HT1080 (cell line): ENCODE measurements around the gene ARHGDIG. TPM values are rescaled to one million over a fixed set of nuclear protein-coding genes. Genes with fewer than 3 reads are reported as not detected.
"Not testable (repeated sequence)": the region's sequence is repeated elsewhere in the genome, so short reads cannot be mapped to it uniquely, and the experiment has no call there.

Experiments
- DNase-seq: peaks from one replicate; pipeline ENCODE4 v3.0.0-alpha.2; 2015; ENCODE audit warnings: low read depth
- total RNA-seq: library from RNA; depleted of rRNA; stranded (reverse); fragments of >200 nt; shearing (Covaris generic); gene quantifications from 2 replicates; pipeline ENCODE4 v1.2.3, GENCODE V29; 2014

The ARHGDIG gene
- total RNA-seq, 1 experiment from 2014 or later, result not detected

DNA sequence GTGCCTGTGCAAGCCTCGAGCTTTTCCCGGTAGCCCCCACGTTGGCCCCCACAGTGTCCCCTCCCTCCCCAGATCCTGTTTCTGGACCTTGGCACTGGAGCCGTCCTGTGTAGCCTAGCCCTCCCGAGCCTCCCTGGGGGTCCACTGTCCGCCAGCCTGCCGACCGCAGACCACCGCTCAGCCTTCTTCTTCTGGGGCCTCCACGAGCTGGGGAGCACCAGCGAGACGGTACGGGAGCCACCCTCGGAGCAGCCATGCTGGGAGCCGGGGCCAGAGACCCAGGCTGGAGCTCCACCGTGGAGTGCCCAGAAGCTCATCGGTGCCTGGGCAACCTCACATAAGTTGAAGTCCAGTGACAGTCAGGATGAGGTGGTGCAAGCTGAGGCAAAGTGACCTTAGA, 16.4 kb upstream of the ARHGDIG start:
- no peak for DNase-seq

DNA sequence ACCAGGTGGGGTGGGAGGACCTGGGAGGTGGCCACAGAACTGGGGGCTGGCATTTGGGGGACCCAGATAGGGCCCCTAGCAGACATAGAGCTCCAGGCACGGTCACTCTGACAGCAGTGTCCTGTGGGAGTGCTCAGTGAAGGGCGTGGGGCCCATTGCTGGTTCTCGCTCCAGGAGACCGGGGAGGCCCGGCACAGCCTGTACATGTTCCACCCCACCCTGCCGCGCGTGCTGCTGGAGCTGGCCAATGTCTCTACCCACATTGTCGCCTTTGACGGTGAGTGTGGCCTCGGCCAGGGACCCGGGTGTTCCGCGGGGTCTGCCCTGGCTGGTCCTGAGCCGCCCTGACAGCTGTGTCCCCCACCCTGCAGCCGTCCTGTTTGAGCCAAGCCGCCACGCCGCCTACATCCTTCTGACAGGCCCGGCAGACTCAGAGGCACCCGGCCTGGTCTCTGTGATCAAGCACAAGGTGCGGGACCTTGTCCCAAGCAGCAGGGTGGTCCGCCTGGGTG, 15.9 kb upstream of the ARHGDIG start:
- DNase-seq, result no peak

GRCh38 chr16:265002-265529, 15.3 kb upstream of the ARHGDIG start:
- no peak for DNase-seq

GRCh38 chr16:265711-266110, 14.7 kb upstream of the ARHGDIG start:
- no peak for DNase-seq

DNA sequence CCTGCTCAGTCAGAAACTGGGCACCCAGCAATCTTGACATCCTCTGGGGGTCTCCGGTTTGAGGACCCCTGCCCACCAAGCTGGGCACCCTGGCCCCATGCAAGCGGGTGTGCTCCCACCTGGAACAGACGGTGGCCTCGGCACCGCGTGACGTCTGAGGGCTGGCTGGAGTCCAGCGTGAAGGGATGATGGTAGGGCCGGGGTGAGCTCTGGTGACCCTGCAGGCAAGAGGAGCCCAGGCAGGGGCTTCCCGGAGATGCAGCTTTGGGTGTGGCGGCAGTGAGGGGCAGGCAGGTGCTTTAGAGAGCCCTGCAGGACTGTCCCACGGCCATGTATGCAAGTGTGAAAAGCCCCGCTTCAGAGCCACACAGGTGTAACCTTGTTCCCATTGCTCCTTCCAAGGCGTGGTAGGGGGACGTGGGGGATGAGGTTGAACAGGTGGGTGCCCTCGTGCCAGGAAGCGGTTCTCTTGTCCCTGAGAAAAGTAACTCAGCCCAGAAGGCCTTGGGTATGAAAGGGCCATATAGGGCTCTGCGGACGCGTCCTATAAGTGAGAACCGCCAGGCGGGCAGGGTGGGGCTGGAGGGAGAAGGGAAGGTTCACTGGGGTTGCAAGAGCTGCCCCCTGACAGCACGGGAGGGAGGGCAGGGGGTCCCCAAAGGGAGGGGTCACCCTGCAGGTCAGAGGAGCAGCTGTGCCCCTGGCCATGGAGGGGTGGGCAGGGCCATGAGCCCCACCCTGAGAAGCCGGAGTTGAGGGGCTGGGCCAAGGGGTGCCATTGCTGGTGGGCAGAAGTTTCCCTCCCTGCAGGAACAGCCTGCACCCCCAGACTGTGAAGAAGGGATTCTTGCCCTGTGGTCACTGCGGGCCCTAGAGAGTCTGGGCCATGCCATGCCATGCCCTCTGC, 13.9 kb upstream of the ARHGDIG start:
- no peak for DNase-seq

GRCh38 chr16:267562-267961, 12.8 kb upstream of the ARHGDIG start:
- not testable (repeated sequence) for DNase-seq

- no peak for DNase-seq
Observed at GRCh38 chr16:268141-269053, 12.0 kb upstream of the ARHGDIG start.

- DNase-seq, result no peak
Observed at GRCh38 chr16:269061-269796, 11.2 kb upstream of the ARHGDIG start.

DNA sequence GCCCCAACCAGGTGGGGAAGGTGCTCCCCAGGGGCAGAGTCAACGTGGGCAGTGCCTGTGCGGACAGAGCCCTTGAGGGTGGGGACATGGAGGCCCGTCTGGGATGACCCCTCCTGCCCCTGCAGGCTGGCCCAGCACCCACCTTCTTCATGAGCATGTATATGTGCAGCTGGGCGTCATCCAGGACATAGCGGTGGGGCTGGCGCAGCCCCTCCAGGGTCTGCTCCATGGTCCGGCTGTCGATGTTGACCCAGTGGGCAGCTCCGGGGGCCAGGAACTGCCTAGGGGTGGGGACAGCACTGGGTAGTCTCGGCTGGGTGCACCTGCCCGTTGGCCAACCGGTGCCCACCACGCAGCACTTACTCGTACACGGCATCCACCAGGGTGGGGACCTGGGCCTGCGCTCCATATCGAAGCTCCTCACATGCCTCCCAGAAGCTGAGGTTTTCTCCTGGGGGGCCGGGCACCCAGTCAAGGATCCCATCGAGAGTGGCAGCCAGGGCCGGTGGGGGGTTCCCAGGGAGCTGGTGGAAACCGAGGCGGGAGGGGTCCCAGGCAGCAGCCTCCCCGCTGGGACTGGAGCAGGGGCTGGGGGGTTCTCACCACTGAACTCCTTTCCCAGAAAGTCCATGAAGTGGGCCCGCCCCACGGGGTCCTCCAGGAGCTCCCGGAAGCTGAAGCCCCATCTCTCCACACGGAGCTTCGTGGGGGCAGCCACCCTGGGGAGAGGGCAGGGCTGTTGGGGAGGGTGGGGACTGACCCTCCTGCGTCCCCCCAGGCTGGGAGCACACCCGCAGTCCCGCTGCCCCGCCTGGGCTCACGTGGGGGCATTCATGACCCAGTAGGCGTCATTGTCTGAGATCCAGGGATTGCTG, 9.8 kb upstream of the ARHGDIG start:
- DNase-seq, result no peak

DNA sequence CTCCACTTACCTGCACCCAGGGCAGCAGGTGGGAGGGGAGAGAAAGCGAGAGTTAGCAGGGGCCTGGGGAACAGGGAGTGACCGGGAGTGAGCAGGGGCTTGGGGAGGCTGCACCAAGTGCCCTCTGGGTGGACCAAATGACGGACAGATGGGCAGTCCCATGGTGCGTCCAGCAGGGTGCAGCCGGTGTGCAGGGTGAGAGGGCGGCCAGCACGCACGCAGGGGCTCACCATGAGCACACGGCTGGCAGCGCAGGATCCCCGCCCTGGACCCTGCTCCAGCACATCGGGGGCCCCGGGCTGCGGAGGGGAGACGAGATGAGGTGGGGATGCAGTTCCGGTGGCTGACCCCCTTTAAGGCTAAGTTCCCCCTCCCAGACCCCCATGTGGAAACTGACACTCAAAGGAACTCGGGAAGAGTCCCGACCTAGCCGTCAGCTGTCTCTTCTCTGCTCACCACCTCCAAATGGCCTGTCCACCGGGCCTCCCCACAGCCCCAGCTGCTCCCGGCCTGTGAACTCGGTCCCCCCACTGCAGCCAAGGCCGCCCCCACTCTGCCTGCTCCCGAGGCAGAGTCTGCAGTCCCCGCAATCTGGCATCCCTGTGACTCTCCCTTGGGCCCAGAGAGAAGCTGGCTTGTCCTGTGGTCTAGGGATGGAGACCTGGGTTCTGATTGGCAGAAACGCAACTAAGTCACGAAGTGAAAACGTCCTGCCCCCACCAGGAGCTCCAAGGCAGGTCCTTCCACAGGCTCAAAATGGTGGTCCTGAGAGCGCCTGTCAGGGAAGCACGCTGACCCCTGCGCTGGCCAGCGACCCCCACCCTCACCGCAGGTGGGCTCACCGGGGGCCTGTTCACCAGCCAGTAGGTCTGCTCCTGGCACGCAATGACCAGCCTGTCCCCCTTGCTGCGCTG, 7.5 kb upstream of the ARHGDIG start:
- DNase-seq, result no peak

- no peak for DNase-seq
Observed at GRCh38 chr16:273547-274421, 6.6 kb upstream of the ARHGDIG start.

- no peak for DNase-seq
Observed at GRCh38 chr16:275041-275641, 5.2 kb upstream of the ARHGDIG start.

DNA sequence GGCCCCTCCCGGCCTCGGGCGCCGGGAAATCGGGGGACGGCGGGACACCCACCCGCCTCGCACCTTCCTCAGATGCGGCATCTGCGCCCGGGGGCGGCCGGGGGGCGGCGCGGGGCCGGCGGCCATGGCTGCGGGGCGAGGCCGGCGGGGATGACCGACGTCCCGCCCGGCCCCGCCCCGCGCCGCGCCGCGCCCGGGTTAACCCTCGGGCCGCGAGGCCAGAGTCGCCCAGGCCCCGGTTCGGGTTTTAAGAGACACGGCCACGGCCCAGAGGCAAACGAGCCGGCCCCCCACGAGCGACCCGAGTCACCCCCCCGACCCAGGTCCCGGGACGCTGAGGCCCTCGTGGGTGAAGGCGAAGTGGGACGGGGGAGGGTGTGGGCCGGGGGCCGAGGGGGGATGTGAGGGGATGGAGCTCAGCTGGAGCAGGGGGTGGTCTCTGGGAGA, 4.6 kb upstream of the ARHGDIG start, which contains the start of gene RGS11:
Gene RGS11 (minus strand): TSS at position 159 of the 447 bp plus-strand sequence. CDS start 33 bp downstream, at position 126.
- DNase-seq, result no peak

DNA sequence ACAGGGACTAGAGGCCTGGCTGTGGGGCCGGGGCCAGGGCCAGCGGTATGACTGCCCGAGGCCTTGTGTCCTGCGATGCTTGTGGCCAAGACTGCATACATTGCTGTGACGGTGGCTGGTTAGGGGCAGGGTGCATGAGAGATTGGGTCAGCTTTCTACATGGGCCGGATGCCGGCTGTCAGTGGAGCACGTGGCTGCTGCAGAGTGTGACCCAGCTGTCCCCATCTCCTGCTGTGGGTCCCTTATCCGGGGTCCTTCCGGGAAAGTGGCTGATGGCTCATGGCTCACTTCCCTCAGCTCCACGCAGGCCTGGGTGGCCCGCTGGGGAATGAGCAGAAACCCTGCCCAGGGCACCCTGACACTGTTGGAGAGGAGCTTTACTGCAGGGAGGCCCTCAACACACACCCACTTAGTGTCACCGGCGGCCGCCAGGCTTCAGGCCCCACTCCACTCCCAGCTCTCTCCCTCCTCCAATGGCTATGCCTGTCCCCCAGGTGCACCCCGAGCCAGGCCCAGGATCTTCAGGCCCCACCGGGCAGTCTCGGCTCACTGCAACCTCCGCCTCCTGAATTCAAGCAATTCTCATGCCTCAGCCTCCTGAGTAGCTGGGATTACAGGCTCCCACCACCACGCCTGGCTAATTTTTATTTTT, 3.8 kb upstream of the ARHGDIG start:
- no peak for DNase-seq

GRCh38 chr16:278863-279366, 1.5 kb upstream of the ARHGDIG start:
- DNase-seq, result peak; percentile 55

GRCh38 chr16:279531-279930, 860 bp upstream of the ARHGDIG start:
- no peak for DNase-seq
